Uterus (tissue), 2 donors: Measurements from ENCODE around the gene UMPS.

Experiments used
- CTCF ChIP-seq, 4 experiments: fragments of 200-600 bp in 2 of 4; fragments of 450-650 bp in 2 of 4; sonication (generic) in 2 of 4; IDR thresholded peaks; one replicate each; pipeline ENCODE4 v1.5.1; 2016 to 2019; ENCODE audit warnings: antibody characterized with exemption in 4 of 4, mild to moderate bottlenecking in 2 of 4, moderate library complexity in 1 of 4
- POLR2A ChIP-seq, 2 donors: fragments of 450-650 bp; IDR thresholded peaks; one replicate each; pipeline ENCODE4 v1.6.1; 2016; ENCODE audit warnings: antibody characterized with exemption in 2 of 2, mild to moderate bottlenecking in 1 of 2, moderate library complexity in 1 of 2

GRCh38 chr3:124780356-124780755 lies 50.1 kb downstream of the UMPS start:
- TF ChIP-seq POLR2A (IDR thresholded peaks at IDR 0.05) (no peak), CTCF (IDR thresholded peaks at IDR 0.05) (no peak)
